ENCODE data around the gene SYT9. TPM values are rescaled to one million over a fixed set of nuclear protein-coding genes. Genes with fewer than 3 reads are reported as not detected.

SYT9 gene
- total RNA-seq, result 1.0 and 1.2 TPM in 2 replicates

- Histone ChIP-seq H3K36me3 (ENCODE audit: control insufficient read depth, insufficient read depth, low read length) (no peaks in the 10 kb centered on the region), H3K4me3 (ENCODE audit: low read depth, low read length) (peak within 1 kb of the TSS; percentile 41), H3K27me3 (ENCODE audit: control insufficient read depth, insufficient read depth, low read length) (peaks cover 20% of the 10 kb centered on the region)
- no peak for TF ChIP-seq CTCF (IDR thresholded peaks at IDR 0.05; ENCODE audit: insufficient read depth, low read length, poor library complexity, severe bottlenecking)
- DNase-seq (ENCODE audit: low read depth), result no peak
These were observed at the start of gene SYT9 for GRCh38 chr11:7251836-7252682. Gene SYT9 (plus strand): TSS chr11:7251904. CDS start chr11:7252187, 283 bp downstream.

GRCh38 chr11:7202412-7202811, 49.3 kb upstream of the SYT9 start:
- no peak for TF ChIP-seq CTCF (IDR thresholded peaks at IDR 0.05; ENCODE audit: insufficient read depth, low read length, poor library complexity, severe bottlenecking)
- DNase-seq (ENCODE audit: low read depth), result no peak
- H3K4me3 ChIP-seq (ENCODE audit: low read depth, low read length), result no peak overlapping the region
- H3K36me3 ChIP-seq (ENCODE audit: control insufficient read depth, insufficient read depth, low read length), result no peaks in the 10 kb centered on the region
- H3K27me3 ChIP-seq (ENCODE audit: control insufficient read depth, insufficient read depth, low read length), result no peaks in the 10 kb centered on the region

- Histone ChIP-seq H3K27me3 (ENCODE audit: control insufficient read depth, insufficient read depth, low read length) (no peaks in the 10 kb centered on the region), H3K36me3 (ENCODE audit: control insufficient read depth, insufficient read depth, low read length) (no peaks in the 10 kb centered on the region), H3K4me3 (ENCODE audit: low read depth, low read length) (no peak overlapping the region)
- no peak for TF ChIP-seq CTCF (IDR thresholded peaks at IDR 0.05; ENCODE audit: insufficient read depth, low read length, poor library complexity, severe bottlenecking)
- peak; percentile 39 for DNase-seq (ENCODE audit: low read depth)
These were observed 46.9 kb upstream of the SYT9 start for GRCh38 chr11:7204778-7205177.

- H3K4me3 ChIP-seq (ENCODE audit: low read depth, low read length), result no peak overlapping the region
- no peaks in the 10 kb centered on the region for H3K36me3 ChIP-seq (ENCODE audit: control insufficient read depth, insufficient read depth, low read length)
- no peak for TF ChIP-seq CTCF (IDR thresholded peaks at IDR 0.05; ENCODE audit: insufficient read depth, low read length, poor library complexity, severe bottlenecking)
- no peaks in the 10 kb centered on the region for H3K27me3 ChIP-seq (ENCODE audit: control insufficient read depth, insufficient read depth, low read length)
- DNase-seq (ENCODE audit: low read depth), result no peak
These were observed 43.3 kb upstream of the SYT9 start for GRCh38 chr11:7208391-7208790.

GRCh38 chr11:7219491-7219890, 32.2 kb upstream of the SYT9 start:
- no peak for TF ChIP-seq CTCF (IDR thresholded peaks at IDR 0.05; ENCODE audit: insufficient read depth, low read length, poor library complexity, severe bottlenecking)

GRCh38 chr11:7220636-7221035, 31.1 kb upstream of the SYT9 start:
- no peak for DNase-seq (ENCODE audit: low read depth)
- Histone ChIP-seq H3K27me3 (ENCODE audit: control insufficient read depth, insufficient read depth, low read length) (no peaks in the 10 kb centered on the region), H3K36me3 (ENCODE audit: control insufficient read depth, insufficient read depth, low read length) (no peaks in the 10 kb centered on the region), H3K4me3 (ENCODE audit: low read depth, low read length) (no peak overlapping the region)
- no peak for TF ChIP-seq CTCF (IDR thresholded peaks at IDR 0.05; ENCODE audit: insufficient read depth, low read length, poor library complexity, severe bottlenecking)

More at GRCh38 chr11:7219491-7219890, 32.2 kb upstream of the SYT9 start:
- no peak for DNase-seq (ENCODE audit: low read depth)
- no peak overlapping the region for H3K4me3 ChIP-seq (ENCODE audit: low read depth, low read length)
- no peaks in the 10 kb centered on the region for H3K36me3 ChIP-seq (ENCODE audit: control insufficient read depth, insufficient read depth, low read length)
- H3K27me3 ChIP-seq (ENCODE audit: control insufficient read depth, insufficient read depth, low read length), result no peaks in the 10 kb centered on the region
